AG08395 (cell line): ENCODE measurements around the gene COL20A1.
"Not testable (repeated sequence)": the region's sequence is repeated elsewhere in the genome, so short reads cannot be mapped to it uniquely, and the experiment has no call there.

Source experiments
- DNase-seq: peaks from one replicate; pipeline ENCODE4 v3.0.0; 2012; ENCODE audit warnings: mixed read lengths, low spot score

The COL20A1 gene

DNA sequence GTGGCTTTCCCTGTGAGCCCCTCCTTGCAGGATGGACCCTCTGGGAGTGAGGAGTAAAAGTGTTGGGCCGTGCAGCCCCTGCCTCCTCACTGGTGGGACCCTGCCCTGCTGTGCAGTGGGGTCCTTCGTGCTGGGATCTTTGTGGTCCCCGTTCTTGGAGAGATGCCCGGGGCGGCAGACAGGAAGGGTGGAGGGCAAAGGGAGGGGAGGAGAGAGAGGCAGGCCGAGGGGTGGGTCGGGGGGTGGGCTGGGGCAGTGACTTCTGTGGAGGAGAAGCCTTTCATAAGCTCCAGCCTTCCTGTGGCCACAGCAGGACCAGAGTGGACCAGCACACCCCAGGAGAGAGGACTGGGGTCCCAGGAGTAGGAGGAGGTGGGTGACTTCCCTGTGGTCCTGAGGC lies at the start of gene COL20A1:
Gene COL20A1, plus strand, starts transcription at position 283 of the 400 bp plus-strand sequence. CDS start 1,922 bp downstream, outside the sequence.
- DNase-seq = no peak

DNA sequence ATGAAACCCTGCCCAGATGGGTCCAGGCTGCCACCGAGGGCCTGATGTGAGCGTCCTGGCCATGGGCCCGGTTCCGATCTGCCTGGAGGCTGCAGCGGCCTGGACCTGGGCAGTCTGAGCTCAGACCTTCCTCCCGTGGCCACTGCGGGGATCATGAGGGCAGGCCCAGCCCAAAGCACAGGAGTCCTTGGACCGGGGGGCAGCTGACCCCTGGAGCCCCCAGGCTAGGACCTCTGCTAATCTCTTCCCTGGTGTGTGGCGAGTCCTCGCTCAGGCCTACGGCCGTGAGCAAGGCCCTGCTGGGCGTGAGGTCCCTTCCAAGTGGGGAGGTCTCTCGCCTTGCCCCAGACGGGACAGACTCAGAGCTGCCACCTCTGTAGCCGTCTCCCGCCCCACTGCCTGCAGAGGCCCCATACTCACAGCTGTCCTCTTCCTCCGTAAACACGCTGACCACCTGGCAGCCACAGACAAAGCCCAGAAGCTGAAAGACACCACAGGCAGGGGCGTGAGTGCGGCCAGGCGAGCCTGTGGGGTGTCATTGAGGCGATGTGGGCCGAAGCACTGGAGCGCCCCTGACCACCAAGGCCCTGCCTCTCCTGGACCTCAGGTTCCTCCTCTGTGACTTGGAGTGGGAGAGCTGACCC lies 49.3 kb upstream of the COL20A1 start:
- DNase-seq = no peak

DNA sequence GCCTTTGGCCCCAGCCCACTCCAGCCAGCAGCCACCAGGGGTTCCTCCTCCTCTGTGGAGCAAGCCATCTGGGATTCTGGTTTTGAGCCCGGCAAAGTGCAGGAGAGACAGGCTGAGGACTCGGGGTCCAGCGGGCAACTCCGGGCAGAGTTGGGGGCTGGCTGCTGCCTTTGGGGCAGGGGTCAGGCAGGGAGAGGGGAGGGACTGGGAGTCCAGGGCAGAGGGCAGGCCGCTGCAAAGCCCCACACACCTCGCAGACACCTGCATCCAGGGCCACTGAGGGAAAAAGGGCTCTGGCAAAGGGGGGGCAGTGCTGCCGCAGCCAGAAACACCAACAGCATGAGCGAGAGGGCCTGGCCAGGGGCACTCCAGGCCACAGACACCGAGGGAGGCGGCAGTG lies 48.5 kb upstream of the COL20A1 start:
- no peak for DNase-seq

DNA sequence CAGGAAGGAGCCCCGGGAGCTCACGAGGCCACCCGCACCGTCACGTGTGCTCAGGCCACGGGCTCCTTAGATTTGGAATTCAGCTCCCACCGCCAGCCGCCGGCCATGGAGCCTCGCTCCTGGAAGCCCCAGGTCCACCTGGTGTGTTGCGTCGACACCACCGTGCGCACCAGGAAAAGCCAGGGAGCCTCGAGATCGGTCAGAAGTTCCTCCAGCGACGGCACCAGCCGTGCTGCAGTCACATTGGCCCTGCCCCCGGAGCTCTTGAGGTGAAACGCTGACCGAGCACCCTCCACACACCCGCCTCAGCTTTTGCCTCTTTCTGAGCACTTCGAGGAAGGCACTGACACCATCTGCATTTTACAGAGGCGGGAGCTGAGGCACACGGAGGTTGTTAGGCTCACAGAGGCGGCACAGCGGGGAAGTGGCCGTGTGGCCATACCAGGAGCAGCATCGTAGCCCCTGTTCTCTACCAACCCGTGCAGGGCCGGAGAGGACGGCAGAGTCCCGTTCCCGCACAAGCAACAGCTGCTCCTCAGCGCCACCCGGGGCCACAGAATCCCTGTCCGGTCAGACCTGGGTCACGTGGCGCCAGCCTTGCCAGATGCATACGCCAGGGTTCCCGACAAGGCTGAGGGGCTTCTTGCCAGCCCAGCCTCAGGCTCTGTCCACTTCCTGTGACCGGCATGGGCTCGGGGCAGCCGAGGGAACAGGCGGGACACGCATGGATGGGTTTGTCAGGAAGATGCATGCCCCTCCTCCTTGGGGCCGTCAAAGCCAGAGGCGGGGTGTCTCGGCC lies 46.3 kb upstream of the COL20A1 start:
- DNase-seq = no peak

DNA sequence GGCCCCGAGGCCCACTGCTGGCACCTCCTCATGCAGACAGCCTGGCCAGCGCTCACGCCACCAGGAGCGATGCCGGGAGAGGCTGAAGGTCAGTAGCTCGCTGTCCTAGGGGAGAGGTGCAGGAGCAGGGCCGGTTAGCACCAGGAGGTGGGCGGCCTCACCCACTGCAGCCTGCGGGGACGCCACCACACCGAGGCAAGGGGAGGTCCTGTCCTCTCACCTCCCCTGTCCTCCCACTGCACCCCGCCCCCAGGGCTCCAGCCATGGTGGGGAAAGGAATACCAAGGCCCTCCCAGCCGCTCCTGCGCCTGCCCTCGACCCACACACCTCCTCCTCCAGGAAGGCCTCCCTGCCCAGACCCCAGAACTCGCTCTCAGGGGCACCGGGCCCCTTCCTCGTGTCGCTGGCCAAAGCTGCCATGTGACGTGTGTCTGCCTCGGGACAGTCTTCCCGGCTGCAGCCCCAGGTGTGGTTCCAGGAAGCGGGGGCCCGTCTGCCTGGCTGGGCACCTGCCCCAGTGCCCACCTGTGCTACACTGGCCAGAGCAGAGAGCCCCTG lies 45.2 kb upstream of the COL20A1 start:
- no peak for DNase-seq

DNA sequence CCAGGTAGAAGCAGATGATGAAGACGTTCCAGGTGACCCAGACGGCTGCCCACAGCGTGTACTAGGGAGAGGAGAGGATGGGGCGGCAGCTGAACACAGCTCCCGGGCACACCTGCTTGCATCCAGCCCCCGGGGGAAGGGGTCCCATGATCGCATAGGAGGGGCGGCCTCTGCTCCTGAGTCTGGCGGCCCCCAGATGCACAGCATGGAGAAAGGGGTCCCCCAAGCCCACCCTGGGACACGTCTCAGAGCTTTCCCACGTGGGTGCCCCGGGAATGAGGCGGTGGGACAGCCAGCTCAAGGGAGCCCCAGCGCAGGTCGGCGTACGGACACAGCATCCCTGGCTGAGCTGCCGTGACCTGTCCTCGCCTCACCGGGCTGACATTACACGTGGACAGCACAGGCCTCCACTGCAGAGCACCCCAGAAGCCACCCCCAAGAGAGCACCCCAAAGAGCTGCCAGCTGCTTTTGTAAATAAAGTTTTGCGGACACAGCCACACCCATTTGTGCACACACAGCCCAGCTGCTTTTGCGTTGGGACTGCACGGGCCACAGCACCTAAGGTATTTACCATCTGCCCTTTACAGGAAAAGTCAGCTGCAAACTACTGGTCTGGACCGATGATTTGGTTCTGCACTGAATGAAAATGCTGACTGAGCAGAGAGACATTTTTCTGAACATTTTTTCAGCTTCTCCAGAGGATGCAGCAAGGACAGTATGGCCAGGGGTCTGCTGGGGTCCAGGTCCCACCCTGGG lies 44.0 kb upstream of the COL20A1 start:
- DNase-seq = no peak

DNA sequence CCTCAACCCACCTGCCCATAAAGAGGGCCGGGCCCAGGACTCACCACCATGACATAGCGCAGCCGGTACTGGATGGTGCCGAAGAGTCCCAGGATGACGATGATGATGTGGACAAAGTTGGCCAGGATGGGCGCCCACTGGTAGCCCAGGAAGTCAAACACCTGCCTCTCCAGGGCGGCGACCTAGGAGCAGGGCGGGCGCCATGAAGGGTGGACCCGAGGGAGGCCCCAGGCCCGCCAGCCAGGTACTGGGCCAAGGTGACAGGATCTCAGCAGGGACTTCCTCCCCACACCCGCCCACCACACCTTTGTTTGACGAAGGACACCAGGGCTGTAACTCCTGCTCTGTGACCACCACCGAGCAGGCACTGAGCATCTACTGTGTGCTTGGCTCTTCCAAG lies 43.1 kb upstream of the COL20A1 start:
- DNase-seq = no peak

DNA sequence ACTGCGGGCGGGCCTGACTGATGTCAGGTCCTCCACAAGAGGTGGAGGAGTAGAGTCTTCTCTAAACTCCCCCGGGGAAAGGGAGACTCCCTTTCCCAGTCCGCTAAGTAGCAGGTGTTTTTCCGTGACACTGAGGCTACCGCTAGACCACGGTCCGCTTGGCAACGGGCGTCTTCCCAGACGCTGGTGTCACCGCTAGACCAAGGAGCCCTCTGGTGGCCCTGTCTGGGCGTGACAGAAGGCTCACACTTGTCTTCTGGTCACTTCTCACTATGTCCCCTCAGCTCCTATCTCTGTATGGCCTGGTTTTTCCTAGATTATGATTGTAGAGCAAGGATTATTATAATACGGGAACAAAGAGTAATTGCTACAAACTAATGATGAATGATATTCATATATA lies 41.6 kb upstream of the COL20A1 start:
- not testable (repeated sequence) for DNase-seq

DNA sequence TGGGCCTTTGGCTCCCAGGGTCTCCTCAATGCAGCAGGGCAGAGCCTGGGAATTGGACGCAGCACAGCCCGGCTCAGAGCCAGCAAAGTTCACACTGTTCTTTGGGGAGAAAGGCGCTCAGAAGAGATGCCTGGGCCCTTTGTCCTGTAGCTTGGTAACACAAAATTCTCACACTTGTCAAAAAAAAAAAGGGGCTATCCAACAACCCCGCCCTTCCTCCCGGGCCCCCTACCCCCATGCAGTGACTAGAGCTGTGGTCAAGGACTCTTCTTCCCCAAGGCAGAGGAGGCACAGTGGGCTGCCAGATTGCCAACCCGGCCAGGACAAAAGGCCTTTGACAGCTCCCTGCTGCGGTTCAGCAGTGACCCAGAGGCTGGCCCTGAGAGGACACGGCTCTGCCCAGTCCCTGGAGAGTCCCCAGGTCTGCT lies 40.7 kb upstream of the COL20A1 start:
- DNase-seq = no peak

DNA sequence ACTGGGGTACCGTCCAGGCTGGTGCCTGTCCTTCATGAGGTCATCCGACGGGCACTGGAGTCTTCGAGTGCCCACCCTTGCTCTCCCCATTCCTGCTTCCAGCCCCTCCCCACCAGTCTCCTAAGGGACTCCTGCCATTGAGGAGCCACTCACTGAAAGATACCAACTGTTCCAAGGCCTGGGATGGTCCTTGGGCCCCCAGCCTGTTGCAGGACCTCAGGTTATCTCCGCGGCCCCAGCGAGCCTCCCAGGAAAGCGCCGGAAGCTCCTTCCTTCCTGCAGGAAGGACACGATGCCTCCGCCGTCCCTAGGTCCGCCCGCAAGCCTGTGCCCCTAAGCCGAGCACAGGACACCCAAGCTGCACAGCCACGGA lies 39.9 kb upstream of the COL20A1 start:
- DNase-seq = no peak

DNA sequence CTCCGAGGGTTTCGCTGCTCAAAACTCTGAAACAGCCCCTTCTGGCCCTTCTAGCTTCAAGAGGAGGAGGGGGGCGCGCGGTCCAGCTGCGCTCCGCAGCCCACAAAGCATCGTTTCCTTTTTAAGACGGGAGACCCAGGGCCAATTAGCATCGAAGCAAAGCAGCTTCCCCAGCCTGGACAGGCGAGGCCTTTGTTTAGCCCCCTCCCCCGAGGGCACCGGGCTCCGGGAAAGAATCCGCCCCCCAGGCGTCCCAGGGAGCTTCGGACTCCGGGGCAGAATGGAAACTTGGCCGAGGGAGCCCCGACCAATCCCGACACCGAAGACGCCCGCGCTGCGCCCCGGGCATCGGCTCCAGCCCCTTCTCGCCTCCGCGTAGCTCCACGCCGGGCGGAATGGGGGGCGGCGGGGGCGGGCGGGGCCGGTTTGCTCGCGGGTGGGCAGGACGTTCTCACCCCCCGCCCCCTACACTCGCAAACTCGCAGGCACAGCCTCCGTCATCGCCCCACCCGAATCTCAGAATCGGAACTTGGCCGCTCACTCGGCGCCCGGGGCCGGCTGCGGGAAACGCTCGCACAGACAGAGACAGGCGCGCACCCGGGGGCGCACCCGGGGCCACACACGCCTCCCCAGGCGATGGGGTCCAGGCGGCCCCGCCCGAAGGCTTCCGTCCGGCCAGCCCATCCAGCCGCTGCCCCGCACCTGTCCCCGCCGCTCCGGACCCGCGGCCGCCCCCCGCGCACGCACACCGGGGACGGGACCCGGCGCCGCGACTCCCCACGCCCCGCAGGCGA lies 39.4 kb upstream of the COL20A1 start:
- DNase-seq = peak; percentile 21

DNA sequence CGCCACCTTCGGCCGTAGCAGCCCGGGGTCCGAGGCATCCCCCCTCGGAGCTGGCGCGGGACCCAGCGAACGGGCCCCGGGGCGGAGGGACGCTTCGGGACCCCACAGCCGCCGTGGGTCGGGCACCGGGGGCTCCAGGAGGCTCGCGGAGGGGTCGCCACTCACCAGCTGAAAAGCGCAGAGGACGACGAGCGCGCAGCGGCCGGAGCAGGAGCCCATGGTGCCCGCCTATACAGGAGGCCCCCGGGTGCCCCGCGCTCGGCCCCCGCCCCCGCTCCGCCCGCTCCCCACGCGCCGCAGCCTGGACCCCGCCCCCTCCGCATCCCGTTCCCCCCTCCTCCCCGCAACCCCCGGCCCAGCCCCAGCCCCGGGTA lies 38.8 kb upstream of the COL20A1 start, which contains the start of gene NKAIN4:
Gene NKAIN4, minus strand, starts transcription at position 232 of the 374 bp plus-strand sequence. Its CDS starts 13 bp downstream, at position 219.
- no peak for DNase-seq

DNA sequence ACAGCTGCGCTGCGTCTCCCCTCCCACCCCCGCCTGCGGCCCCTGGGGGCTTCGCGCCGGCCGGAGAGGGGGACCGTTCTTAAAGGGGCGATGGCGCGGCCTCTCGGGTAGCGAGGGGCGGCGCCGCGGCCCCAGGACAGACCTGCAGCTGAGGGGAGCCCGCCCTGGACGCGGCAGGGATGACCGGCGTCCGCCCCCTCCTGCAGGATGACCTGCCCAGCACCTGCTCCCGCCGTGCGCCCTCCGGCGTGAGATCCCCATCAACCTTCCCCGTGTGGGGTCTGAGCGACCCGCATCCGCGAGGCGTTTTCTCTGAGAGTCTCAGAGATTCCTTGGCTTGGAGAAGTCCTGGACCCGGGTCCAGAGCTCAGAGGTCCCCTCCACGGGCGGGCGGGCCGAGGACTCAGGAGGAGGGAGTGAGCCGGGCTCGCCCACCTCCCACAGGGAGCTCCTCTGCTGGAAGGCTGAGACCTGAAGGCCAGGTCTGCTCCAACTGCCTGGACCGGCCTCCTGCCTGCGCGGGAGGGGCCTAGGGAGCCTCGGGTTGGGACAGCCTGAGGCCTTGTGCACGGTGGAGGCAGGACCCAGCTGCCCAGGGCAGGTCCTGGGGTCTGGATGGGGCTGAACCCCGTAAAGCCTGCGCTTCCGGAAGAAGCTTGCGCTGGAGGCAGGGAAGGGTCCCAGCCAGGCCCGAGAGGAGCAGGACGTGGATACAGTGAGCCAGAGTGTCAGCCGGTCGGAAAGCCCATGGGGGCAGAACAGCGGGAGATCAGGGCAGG lies 38.2 kb upstream of the COL20A1 start:
- DNase-seq = no peak

DNA sequence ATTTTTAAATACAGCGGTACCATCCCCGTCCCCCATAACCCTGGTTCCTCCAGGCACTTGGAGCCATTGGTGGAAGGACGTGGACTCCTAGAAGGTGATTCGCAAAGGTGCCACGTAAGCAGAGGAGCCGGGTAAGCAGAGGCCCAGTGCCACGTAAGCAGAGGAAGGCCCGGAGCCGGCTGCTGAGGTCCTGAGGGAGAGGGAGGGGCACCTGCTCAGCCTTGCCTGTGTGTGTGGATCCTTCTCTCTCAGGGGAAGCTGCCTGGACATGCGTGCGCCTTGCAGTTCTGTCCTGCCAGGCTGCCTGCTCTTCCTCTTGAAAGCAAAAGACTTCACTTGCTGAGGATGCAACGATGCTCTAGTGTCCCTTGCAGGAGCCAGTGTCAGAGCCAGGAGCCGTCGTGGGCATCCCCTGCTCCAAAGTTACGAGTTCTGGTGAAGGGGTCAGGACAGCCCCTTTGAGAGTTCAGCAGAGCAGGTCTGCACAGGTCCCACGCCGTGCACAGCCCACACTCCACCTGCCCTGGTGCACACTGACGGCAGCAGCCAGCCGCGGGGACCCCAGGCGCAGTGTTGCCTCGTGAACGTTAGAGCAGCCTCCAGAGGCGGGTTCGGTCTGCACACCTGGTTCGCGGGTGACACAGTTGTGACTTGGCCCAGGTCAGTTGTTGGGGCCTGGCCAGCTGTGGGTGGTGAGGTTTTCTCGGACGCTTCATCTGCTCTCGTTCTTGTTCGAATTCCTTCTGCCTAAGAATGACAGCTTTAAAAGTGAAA lies 36.9 kb upstream of the COL20A1 start:
- no peak for DNase-seq

DNA sequence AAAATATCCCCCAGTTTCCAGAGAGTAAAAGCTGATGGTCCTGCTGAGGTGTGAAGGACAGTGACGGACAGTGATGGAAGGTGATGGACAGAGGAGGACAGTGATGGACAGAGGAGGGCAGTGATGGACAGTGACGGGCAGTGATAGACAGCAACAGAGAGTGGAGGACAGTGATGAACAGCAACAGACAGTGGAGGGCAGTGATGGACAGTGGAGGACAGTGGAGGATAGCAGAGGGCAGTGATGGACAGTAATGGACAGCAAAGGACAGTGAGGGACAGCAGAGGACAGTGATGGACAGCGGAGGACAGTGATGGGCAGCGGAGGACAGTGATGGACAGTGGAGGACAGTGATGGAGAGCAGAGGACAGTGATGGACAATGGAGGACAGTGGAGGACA lies 36.0 kb upstream of the COL20A1 start:
- DNase-seq = no peak

DNA sequence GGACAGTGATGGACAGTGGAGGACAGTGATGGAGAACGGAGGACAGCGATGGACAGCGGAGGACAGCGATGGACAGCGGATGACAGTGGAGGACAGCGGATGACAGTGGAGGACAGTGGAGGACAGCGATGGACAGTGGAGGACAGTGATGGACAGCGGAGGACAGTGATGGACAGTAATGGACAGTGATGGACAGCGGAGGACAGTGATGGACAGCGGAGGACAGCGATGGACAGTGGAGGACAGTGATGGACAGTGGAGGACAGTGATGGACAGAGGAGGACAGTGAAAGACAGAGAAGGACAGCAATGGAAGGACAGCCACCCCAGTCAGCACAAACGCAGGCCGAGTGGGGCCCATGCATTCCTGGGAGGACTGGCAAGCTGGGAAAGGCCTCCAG lies 35.4 kb upstream of the COL20A1 start:
- no peak for DNase-seq

DNA sequence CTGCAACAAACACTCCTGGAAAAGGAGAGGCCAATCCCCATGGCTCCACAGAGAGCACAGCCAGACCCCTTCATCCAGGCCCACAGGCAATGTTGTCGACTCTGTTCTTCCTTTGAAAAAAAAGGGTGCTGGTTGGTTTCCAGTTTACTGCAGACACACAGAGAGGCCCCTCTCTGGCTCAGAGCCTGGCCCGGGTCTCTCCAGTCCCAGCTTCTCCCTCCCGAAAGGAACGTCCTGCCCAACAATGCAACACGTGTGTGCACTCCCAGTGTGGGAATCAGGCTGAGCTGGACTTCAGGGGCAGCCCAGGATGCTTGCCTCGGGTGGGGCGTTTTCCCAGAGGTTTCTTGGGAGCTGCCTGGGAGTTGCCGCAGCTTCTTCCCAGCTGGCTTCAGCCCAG lies 34.2 kb upstream of the COL20A1 start:
- no peak for DNase-seq

DNA sequence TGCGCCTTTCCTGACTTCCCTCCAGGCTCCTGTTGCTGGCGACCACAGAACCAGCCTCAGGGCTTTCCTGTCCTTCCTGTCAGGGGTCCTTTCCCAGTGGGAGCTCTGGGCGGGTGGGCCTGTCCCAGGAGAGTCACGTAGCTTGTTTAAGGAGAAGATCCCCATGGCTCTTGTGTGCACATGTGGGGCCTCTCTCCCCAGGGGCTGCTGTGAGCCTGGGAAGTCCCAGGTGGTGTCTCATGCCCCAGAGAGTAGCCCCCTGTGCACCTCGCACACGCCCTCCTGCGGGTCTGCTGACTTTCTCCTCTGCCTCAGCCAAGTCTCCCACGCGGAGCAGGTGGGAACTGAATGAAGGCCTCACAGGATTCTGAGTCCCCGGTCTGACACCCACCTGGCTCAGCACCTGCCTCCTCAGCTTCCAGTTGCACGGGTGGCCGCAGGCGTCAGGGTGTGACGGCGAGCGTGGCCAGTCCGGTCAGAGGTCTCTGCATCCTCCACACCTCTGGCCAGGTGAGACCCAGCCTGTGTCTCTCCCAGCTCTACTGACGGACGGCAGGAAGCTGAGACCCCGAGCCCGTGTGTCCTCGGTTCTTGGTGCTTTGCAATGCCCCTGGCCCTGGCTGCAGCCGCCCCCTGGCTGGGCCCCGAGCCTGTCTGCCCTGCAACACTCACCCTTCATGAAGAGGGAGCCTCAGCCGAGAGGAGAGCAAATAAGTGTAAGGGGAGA lies 33.1 kb upstream of the COL20A1 start:
- DNase-seq = no peak

DNA sequence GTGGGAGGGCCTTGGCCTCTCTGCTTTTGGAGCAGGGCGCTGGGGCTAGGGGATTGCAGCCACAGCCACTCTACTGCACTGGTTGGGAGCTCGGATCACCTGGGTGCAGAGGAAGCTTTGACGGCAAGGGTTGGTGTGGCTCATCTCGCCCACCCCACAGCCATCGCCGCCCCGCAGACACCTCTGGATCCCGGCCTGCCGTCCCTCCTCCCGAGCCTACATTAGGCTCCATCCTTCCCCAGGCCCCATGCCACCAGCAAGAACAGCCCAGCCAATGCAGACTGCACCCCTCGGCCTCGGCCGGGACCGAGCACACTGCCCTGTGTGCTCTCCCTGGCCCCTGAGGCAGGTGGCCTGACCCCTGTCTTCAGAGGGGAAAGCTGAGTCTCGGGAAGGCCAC lies 32.5 kb upstream of the COL20A1 start:
- no peak for DNase-seq
